ENCODE measurements around the gene TAGLN. TPM values are rescaled to one million over a fixed set of nuclear protein-coding genes. Genes with fewer than 3 reads are reported as not detected.

The TAGLN gene
- total RNA-seq, 2 experiments from 2014 or later, result 8.4 to 9.5 TPM

GRCh38 chr11:117177534-117178209 lies 21.5 kb upstream of the TAGLN start:
- Mint-ChIP-seq H3K9me3 (no peaks in the 10 kb centered on the region), H3K27ac (peak overlapping the region; percentile 98), H3K4me1 (ENCODE audit: low read depth) (peaks cover 41% of the 10 kb centered on the region), H3K36me3 (ENCODE audit: low read depth) (peaks cover 14% of the 10 kb centered on the region), H3K27me3 (no peaks in the 10 kb centered on the region), H3K4me3 (peak overlapping the region; percentile 99)
- intact Hi-C loops (cut with DNase I, micrococcal nuclease), result loop anchor here (1.0 to 5.0 kb wide), 3 partner anchors 32 to 55 kb away; partner anchors contain the start of genes PAFAH1B2 (in 1 of the 2), PCSK7 (in 1 of the 2) and RNF214 (in 1 of the 2)
- Histone ChIP-seq H3K36me3 (ENCODE audit: insufficient read depth, low read length) (peaks cover 5% of the 10 kb centered on the region), H3K4me1 (ENCODE audit: insufficient read depth, low read length) (peaks cover 32% of the 10 kb centered on the region), H3K4me3 (ENCODE audit: low read length) (peak overlapping the region; percentile 81), H3K27me3 (ENCODE audit: control insufficient read depth in 1 of 2, insufficient read depth in 2 of 2, low read length in 2 of 2) (no peaks in the 10 kb centered on the region), H3K9me3 (ENCODE audit: control insufficient read depth in 1 of 2, insufficient read depth in 1 of 2, low read length in 2 of 2) (no peaks in the 10 kb centered on the region), H3K27ac (ENCODE audit: low read depth in 1 of 2, low read length in 2 of 2) (no peak overlapping the region)
- ATAC-seq (ENCODE audit: poor library complexity), result no peak
- CTCF ChIA-PET, result interaction anchor here (1.2 kb wide), 1 partner anchor 8 kb away, joined by 3 read pairs; no protein-coding TSS in a partner anchor
- no peak for TF ChIP-seq CTCF (IDR thresholded peaks at IDR 0.05)
- POLR2A ChIA-PET, result interaction anchor here (0.5 to 4.9 kb wide), 11 partner anchors 14 to 390 kb away, joined by 3 to 60 read pairs (median 9); partner anchors contain the start of genes CEP164, PAFAH1B2, PCSK7 and RNF214
- no peak for DNase-seq

GRCh38 chr11:117178210-117179034 lies 20.7 kb upstream of the TAGLN start, which contains the start of gene SIDT2:
Gene SIDT2, plus strand, starts transcription at chr11:117178743. Its CDS starts 521 bp downstream, at chr11:117179264.
- H3K9me3 Mint-ChIP-seq, result no peaks in the 10 kb centered on the region
- POLR2A ChIA-PET, result interaction anchor here (0.7 to 4.9 kb wide), 16 partner anchors 12 to 391 kb away, joined by 3 to 60 read pairs (median 8); partner anchors contain the start of genes CEP164, PAFAH1B2, PCSK7 and RNF214

More at GRCh38 chr11:117178210-117179034, 20.7 kb upstream of the TAGLN start, which contains the start of gene SIDT2:
- Histone ChIP-seq H3K4me1 (ENCODE audit: insufficient read depth, low read length) (peaks cover 32% of the 10 kb centered on the region), H3K9me3 (ENCODE audit: control insufficient read depth in 1 of 2, insufficient read depth in 1 of 2, low read length in 2 of 2) (no peaks in the 10 kb centered on the region), H3K27me3 (ENCODE audit: control insufficient read depth in 1 of 2, insufficient read depth in 2 of 2, low read length in 2 of 2) (no peaks in the 10 kb centered on the region), H3K27ac (ENCODE audit: low read depth in 1 of 2, low read length in 2 of 2) (peak within 1 kb of the TSS; percentile 34 to 52), H3K36me3 (ENCODE audit: insufficient read depth, low read length) (peaks cover 7% of the 10 kb centered on the region), H3K4me3 (ENCODE audit: low read length) (peak within 1 kb of the TSS; percentile 81)
- H3K4me3 Mint-ChIP-seq, result peak within 1 kb of the TSS; percentile 99
- no peak for TF ChIP-seq CTCF (IDR thresholded peaks at IDR 0.05)
- peak within 1 kb of the TSS; percentile 98 for H3K27ac Mint-ChIP-seq
- ATAC-seq (ENCODE audit: poor library complexity), result peak; percentile 89
- H3K36me3 Mint-ChIP-seq (ENCODE audit: low read depth), result peaks cover 14% of the 10 kb centered on the region
- H3K4me1 Mint-ChIP-seq (ENCODE audit: low read depth), result peaks cover 40% of the 10 kb centered on the region
- intact Hi-C loops (cut with DNase I, micrococcal nuclease), result loop anchor here (1.0 to 5.0 kb wide), 3 partner anchors 33 to 54 kb away; partner anchors contain the start of genes PAFAH1B2 (in 1 of the 2), PCSK7 (in 1 of the 2) and RNF214 (in 1 of the 2)
- peak; percentile 77 to 94 (median 86) for DNase-seq
- no peaks in the 10 kb centered on the region for H3K27me3 Mint-ChIP-seq
- CTCF ChIA-PET, result interaction anchor here (1.2 to 1.6 kb wide), 3 partner anchors 8 to 73 kb away, joined by 3 to 7 read pairs (median 4); partner anchors contain the start of genes PCSK7 and RNF214
